SK-N-SH treated with all-trans-retinoic acid at 6 μM for 48 hours (cell line): ENCODE measurements around the gene INPP5E.

Experiments used
- ARNTL ChIP-seq: fragments of 450-650 bp; formaldehyde crosslinking; IDR thresholded peaks from 2 replicates; pipeline ENCODE4 v1.5.0; 2020; ENCODE audit warnings: low read depth, mild to moderate bottlenecking, moderate library complexity, borderline replicate concordance
- BACH2 ChIP-seq: fragments of 250-450 bp; sonication (Bioruptor Pico); IDR thresholded peaks from 2 replicates; pipeline ENCODE4 v1.9.0; 2021; ENCODE audit warnings: mild to moderate bottlenecking, borderline replicate concordance
- CSDC2 ChIP-seq: fragments of 250-450 bp; sonication (Bioruptor Pico); IDR thresholded peaks from 2 replicates; pipeline ENCODE4 v1.5.0; 2020; ENCODE audit warnings: mild to moderate bottlenecking, moderate library complexity
- ESRRG ChIP-seq: fragments of 250-450 bp; sonication (Bioruptor Pico); IDR thresholded peaks from 2 replicates; pipeline ENCODE4 v1.6.1; 2021; ENCODE audit warnings: mild to moderate bottlenecking
- GLIS3 ChIP-seq: fragments of 250-450 bp; sonication (Bioruptor Pico); IDR thresholded peaks from 2 replicates; pipeline ENCODE4 v1.5.0; 2020; ENCODE audit warnings: mild to moderate bottlenecking, moderate library complexity
- OSR1 ChIP-seq: fragments of 250-450 bp; sonication (Bioruptor Pico); IDR thresholded peaks from 2 replicates; pipeline ENCODE4 v1.8.0; 2022; ENCODE audit warnings: moderate library complexity, mild to moderate bottlenecking, inconsistent platforms
- RARB ChIP-seq: fragments of 250-450 bp; sonication (Bioruptor Pico); IDR thresholded peaks from 2 replicates; pipeline ENCODE4 v1.8.0; 2021; ENCODE audit warnings: mild to moderate bottlenecking, moderate library complexity
- TCF4 ChIP-seq: fragments of 250-450 bp; sonication (Bioruptor Pico); IDR thresholded peaks from 2 replicates; pipeline ENCODE4 v1.8.0; 2021; ENCODE audit warnings: mild to moderate bottlenecking, moderate library complexity, borderline replicate concordance
- TOX ChIP-seq: fragments of 250-450 bp; sonication (Bioruptor Pico); IDR thresholded peaks from 2 replicates; pipeline ENCODE4 v1.8.0; 2021; ENCODE audit warnings: mild to moderate bottlenecking, moderate library complexity, borderline replicate concordance
- ZC3H10 ChIP-seq: fragments of 250-450 bp; sonication (Bioruptor Pico); IDR thresholded peaks from 2 replicates; pipeline ENCODE4 v1.5.1; 2021; ENCODE audit warnings: mild to moderate bottlenecking, moderate library complexity
- TF ChIP-seq, protein P1 (sequence below): fragments of 250-450 bp; sonication (Bioruptor Pico); IDR thresholded peaks from 2 replicates; pipeline ENCODE4 v1.8.0; 2020; ENCODE audit warnings: mild to moderate bottlenecking, moderate library complexity, borderline replicate concordance
- TF ChIP-seq, protein P2 (sequence below): fragments of 250-450 bp; sonication (Bioruptor Pico); IDR thresholded peaks from 2 replicates; pipeline ENCODE4 v1.5.0; 2020; ENCODE audit warnings: mild to moderate bottlenecking, moderate library complexity
- TF ChIP-seq, protein P3 (sequence below): fragments of 250-450 bp; sonication (Bioruptor Pico); IDR thresholded peaks from 2 replicates; pipeline ENCODE4 v1.5.1; 2020; ENCODE audit warnings: low read depth, mild to moderate bottlenecking, moderate library complexity

DNA sequence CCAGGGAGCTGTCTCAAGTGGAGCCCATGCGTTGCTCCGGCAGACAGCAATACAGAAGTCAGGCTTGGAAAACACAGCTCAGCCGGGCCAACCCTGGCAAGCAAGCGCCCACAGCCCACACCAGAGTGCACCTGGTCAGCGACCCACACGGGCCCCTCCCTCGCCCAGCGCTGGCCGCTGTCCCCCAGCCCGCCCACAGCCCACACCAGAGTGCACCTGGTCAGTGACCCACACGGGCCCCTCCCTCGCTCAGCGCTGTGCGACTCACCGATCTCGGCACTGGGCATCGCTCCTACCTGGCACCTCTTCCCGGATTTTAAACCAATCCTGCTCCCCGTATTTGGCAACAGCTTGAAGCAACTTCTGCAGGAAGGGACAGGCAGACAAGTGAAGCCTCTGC, 52.4 kb downstream of the INPP5E start:
- TF ChIP-seq BACH2 (CRISPR knock-in tag) = no peak
- no peak for TF ChIP-seq ZC3H10 (CRISPR knock-in tag)
- TF ChIP-seq TCF4 = no peak
- TF ChIP-seq, protein P1, sequence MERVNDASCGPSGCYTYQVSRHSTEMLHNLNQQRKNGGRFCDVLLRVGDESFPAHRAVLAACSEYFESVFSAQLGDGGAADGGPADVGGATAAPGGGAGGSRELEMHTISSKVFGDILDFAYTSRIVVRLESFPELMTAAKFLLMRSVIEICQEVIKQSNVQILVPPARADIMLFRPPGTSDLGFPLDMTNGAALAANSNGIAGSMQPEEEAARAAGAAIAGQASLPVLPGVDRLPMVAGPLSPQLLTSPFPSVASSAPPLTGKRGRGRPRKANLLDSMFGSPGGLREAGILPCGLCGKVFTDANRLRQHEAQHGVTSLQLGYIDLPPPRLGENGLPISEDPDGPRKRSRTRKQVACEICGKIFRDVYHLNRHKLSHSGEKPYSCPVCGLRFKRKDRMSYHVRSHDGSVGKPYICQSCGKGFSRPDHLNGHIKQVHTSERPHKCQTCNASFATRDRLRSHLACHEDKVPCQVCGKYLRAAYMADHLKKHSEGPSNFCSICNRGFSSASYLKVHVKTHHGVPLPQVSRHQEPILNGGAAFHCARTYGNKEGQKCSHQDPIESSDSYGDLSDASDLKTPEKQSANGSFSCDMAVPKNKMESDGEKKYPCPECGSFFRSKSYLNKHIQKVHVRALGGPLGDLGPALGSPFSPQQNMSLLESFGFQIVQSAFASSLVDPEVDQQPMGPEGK (CRISPR knock-in tag) = no peak
- no peak for TF ChIP-seq ESRRG (CRISPR knock-in tag)
- TF ChIP-seq, protein P2, sequence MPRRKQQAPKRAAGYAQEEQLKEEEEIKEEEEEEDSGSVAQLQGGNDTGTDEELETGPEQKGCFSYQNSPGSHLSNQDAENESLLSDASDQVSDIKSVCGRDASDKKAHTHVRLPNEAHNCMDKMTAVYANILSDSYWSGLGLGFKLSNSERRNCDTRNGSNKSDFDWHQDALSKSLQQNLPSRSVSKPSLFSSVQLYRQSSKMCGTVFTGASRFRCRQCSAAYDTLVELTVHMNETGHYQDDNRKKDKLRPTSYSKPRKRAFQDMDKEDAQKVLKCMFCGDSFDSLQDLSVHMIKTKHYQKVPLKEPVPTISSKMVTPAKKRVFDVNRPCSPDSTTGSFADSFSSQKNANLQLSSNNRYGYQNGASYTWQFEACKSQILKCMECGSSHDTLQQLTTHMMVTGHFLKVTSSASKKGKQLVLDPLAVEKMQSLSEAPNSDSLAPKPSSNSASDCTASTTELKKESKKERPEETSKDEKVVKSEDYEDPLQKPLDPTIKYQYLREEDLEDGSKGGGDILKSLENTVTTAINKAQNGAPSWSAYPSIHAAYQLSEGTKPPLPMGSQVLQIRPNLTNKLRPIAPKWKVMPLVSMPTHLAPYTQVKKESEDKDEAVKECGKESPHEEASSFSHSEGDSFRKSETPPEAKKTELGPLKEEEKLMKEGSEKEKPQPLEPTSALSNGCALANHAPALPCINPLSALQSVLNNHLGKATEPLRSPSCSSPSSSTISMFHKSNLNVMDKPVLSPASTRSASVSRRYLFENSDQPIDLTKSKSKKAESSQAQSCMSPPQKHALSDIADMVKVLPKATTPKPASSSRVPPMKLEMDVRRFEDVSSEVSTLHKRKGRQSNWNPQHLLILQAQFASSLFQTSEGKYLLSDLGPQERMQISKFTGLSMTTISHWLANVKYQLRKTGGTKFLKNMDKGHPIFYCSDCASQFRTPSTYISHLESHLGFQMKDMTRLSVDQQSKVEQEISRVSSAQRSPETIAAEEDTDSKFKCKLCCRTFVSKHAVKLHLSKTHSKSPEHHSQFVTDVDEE (CRISPR knock-in tag) = no peak
- TF ChIP-seq TOX (CRISPR knock-in tag) = no peak
- no peak for TF ChIP-seq OSR1 (CRISPR knock-in tag)
- TF ChIP-seq, protein P3, sequence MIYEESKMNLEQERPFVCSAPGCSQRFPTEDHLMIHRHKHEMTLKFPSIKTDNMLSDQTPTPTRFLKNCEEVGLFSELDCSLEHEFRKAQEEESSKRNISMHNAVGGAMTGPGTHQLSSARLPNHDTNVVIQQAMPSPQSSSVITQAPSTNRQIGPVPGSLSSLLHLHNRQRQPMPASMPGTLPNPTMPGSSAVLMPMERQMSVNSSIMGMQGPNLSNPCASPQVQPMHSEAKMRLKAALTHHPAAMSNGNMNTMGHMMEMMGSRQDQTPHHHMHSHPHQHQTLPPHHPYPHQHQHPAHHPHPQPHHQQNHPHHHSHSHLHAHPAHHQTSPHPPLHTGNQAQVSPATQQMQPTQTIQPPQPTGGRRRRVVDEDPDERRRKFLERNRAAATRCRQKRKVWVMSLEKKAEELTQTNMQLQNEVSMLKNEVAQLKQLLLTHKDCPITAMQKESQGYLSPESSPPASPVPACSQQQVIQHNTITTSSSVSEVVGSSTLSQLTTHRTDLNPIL (CRISPR knock-in tag) = no peak
- TF ChIP-seq CSDC2 = no peak
- no peak for TF ChIP-seq ARNTL
- TF ChIP-seq RARB (CRISPR knock-in tag) = no peak
- TF ChIP-seq GLIS3 (CRISPR knock-in tag) = no peak
